Measurements from ENCODE around the gene CBL. TPM values are rescaled to one million over a fixed set of nuclear protein-coding genes. Genes with fewer than 3 reads are reported as not detected.

Gene CBL
- total RNA-seq, 6 experiments from 2014 or later, result 24.2 to 31.2 (median 26.1) TPM

GRCh38 chr11:119329320-119329719 is 123.2 kb downstream of the CBL start:
- Mint-ChIP-seq H3K27ac (no peak overlapping the region), H3K27me3 (ENCODE audit: insufficient read depth) (peaks cover 12% of the 10 kb centered on the region; the same call in 1 of the 2 replicates), H3K4me3 (no peak overlapping the region), H3K4me1 (ENCODE audit: low read depth) (peaks cover 6% of the 10 kb centered on the region), H3K36me3 (ENCODE audit: low read depth) (no peaks in the 10 kb centered on the region), H3K9me3 (no peaks in the 10 kb centered on the region)
- no peak for DNase-seq
- TF ChIP-seq CTCF (IDR thresholded peaks at IDR 0.05), result no peak

DNA sequence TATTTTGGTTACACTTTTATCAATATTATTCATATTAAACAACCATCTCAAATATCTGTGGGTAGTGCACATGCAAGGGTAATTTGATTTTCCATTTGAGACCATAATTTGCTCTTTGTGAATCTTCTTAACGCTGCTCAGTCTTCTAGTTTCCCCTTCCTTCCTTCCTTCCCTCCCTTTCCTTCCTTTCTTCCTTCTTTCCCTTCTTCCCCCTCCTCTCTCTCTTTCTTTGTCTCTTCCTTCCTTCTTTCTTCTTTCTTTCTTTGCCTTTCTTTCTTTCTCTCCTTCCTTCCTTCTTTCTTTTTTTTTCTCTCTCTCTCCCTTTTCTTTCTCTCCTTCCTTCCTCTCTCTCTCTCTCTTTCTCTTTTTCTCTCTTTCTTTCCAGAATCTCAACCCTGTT is 124.1 kb downstream of the CBL start:
- H3K4me3 Mint-ChIP-seq, result no peak overlapping the region
- no peaks in the 10 kb centered on the region for H3K9me3 Mint-ChIP-seq
- TF ChIP-seq CTCF (IDR thresholded peaks at IDR 0.05), result no peak
- peaks cover 12% of the 10 kb centered on the region; the same call in 1 of the 2 replicates for H3K27me3 Mint-ChIP-seq (ENCODE audit: insufficient read depth)
- H3K27ac Mint-ChIP-seq, result no peak overlapping the region
- DNase-seq, result no peak
- peaks cover 11% of the 10 kb centered on the region for H3K4me1 Mint-ChIP-seq (ENCODE audit: low read depth)
- H3K36me3 Mint-ChIP-seq (ENCODE audit: low read depth), result 0 out of 2 replicates have a peak, but pooled peaks cover 7% of the 10 kb centered on the region

GRCh38 chr11:119332111-119332765 is 126.1 kb downstream of the CBL start:
- Mint-ChIP-seq H3K4me3 (no peak overlapping the region), H3K4me1 (ENCODE audit: low read depth) (peaks cover 31% of the 10 kb centered on the region), H3K27ac (no peak overlapping the region), H3K36me3 (ENCODE audit: low read depth) (peaks cover 21% of the 10 kb centered on the region; the same call in 1 of the 2 replicates), H3K27me3 (ENCODE audit: insufficient read depth) (peaks cover 12% of the 10 kb centered on the region; the same call in 1 of the 2 replicates), H3K9me3 (no peaks in the 10 kb centered on the region)
- no peak for DNase-seq
- no peak for TF ChIP-seq CTCF (IDR thresholded peaks at IDR 0.05)

GRCh38 chr11:119334174-119334930 is 128.2 kb downstream of the CBL start, which contains the start of gene RNF26:
RNF26 (plus strand) TSS chr11:119334527; CDS start chr11:119335123, 596 bp downstream.
- TF ChIP-seq CTCF (IDR thresholded peaks at IDR 0.05), result no peak
- peaks cover 21% of the 10 kb centered on the region; the same call in 1 of the 2 replicates for H3K36me3 Mint-ChIP-seq (ENCODE audit: low read depth)
- peaks cover 8% of the 10 kb centered on the region; the same call in 1 of the 2 replicates for H3K27me3 Mint-ChIP-seq (ENCODE audit: insufficient read depth)
- peak; percentile 96 for DNase-seq
- H3K4me3 Mint-ChIP-seq, result peak within 1 kb of the TSS; percentile 97
- peak within 1 kb of the TSS; percentile 97 for H3K27ac Mint-ChIP-seq
- H3K4me1 Mint-ChIP-seq (ENCODE audit: low read depth), result peaks cover 52% of the 10 kb centered on the region
- H3K9me3 Mint-ChIP-seq, result no peaks in the 10 kb centered on the region

GRCh38 chr11:119335091-119335654 is 129.0 kb downstream of the CBL start:
- TF ChIP-seq CTCF (IDR thresholded peaks at IDR 0.05), result no peak
- Mint-ChIP-seq H3K9me3 (no peaks in the 10 kb centered on the region), H3K27ac (peak overlapping the region; percentile 97), H3K4me3 (peak overlapping the region; percentile 97), H3K4me1 (ENCODE audit: low read depth) (peaks cover 53% of the 10 kb centered on the region), H3K36me3 (ENCODE audit: low read depth) (peaks cover 21% of the 10 kb centered on the region; the same call in 1 of the 2 replicates), H3K27me3 (ENCODE audit: insufficient read depth) (peaks cover 8% of the 10 kb centered on the region; the same call in 1 of the 2 replicates)
- DNase-seq, result no peak

Measured in HFFc6 (cell line).